ENCODE results near the gene GALNT9.
"Not testable (repeated sequence)": the region's sequence is repeated elsewhere in the genome, so short reads cannot be mapped to it uniquely, and the experiment has no call there.

GALNT9 gene

GRCh38 chr12:132271755-132272092 is 57.7 kb downstream of the GALNT9 start:
- Mint-ChIP-seq H3K27me3 (peaks cover 20% of the 10 kb centered on the region), H3K27ac (no peak overlapping the region), H3K4me3 (no peak overlapping the region), H3K4me1 (ENCODE audit: low read depth) (no peaks in the 10 kb centered on the region), H3K9me3 (no peaks in the 10 kb centered on the region), H3K36me3 (ENCODE audit: low read depth) (no peaks in the 10 kb centered on the region)

GRCh38 chr12:132270969-132271754 is 58.2 kb downstream of the GALNT9 start:
- no peaks in the 10 kb centered on the region for H3K4me1 Mint-ChIP-seq (ENCODE audit: low read depth)
- no peaks in the 10 kb centered on the region for H3K9me3 Mint-ChIP-seq
- H3K27me3 Mint-ChIP-seq = peaks cover 15% of the 10 kb centered on the region
- no peaks in the 10 kb centered on the region for H3K36me3 Mint-ChIP-seq (ENCODE audit: low read depth)
- no peak overlapping the region for H3K4me3 Mint-ChIP-seq
- H3K27ac Mint-ChIP-seq = no peak overlapping the region

GRCh38 chr12:132270516-132270915 is 58.9 kb downstream of the GALNT9 start:
- H3K4me3 Mint-ChIP-seq = no peak overlapping the region
- H3K27me3 Mint-ChIP-seq = peaks cover 11% of the 10 kb centered on the region
- H3K4me1 Mint-ChIP-seq (ENCODE audit: low read depth) = no peaks in the 10 kb centered on the region
- no peaks in the 10 kb centered on the region for H3K36me3 Mint-ChIP-seq (ENCODE audit: low read depth)
- H3K27ac Mint-ChIP-seq = no peak overlapping the region
- H3K9me3 Mint-ChIP-seq = no peaks in the 10 kb centered on the region

- H3K27me3 Mint-ChIP-seq = peaks cover under 1% of the 10 kb centered on the region
- H3K36me3 Mint-ChIP-seq (ENCODE audit: low read depth) = no peaks in the 10 kb centered on the region
- H3K4me3 Mint-ChIP-seq = no peak overlapping the region
- H3K27ac Mint-ChIP-seq = no peak overlapping the region
- no peaks in the 10 kb centered on the region for H3K4me1 Mint-ChIP-seq (ENCODE audit: low read depth)
- H3K9me3 Mint-ChIP-seq = no peaks in the 10 kb centered on the region
Observed at GRCh38 chr12:132269271-132269968, 60.0 kb downstream of the GALNT9 start.

GRCh38 chr12:132268674-132269073 is 60.7 kb downstream of the GALNT9 start:
- Mint-ChIP-seq H3K27me3 (no peaks in the 10 kb centered on the region), H3K36me3 (ENCODE audit: low read depth) (no peaks in the 10 kb centered on the region)

GRCh38 chr12:132267873-132268272 is 61.5 kb downstream of the GALNT9 start:
- Mint-ChIP-seq H3K36me3 (ENCODE audit: low read depth) (no peaks in the 10 kb centered on the region), H3K9me3 (no peaks in the 10 kb centered on the region), H3K4me3 (no peak overlapping the region)

More at GRCh38 chr12:132268674-132269073, 60.7 kb downstream of the GALNT9 start:
- Mint-ChIP-seq H3K4me3 (no peak overlapping the region), H3K9me3 (no peaks in the 10 kb centered on the region), H3K27ac (no peak overlapping the region), H3K4me1 (ENCODE audit: low read depth) (no peaks in the 10 kb centered on the region)

GRCh38 chr12:132266802-132267201 is 62.6 kb downstream of the GALNT9 start:
- H3K27me3 Mint-ChIP-seq = peaks cover 1% of the 10 kb centered on the region
- no peaks in the 10 kb centered on the region for H3K9me3 Mint-ChIP-seq
- H3K4me3 Mint-ChIP-seq = no peak overlapping the region
- H3K4me1 Mint-ChIP-seq (ENCODE audit: low read depth) = no peaks in the 10 kb centered on the region
- no peak overlapping the region for H3K27ac Mint-ChIP-seq
- no peaks in the 10 kb centered on the region for H3K36me3 Mint-ChIP-seq (ENCODE audit: low read depth)

More at GRCh38 chr12:132267873-132268272, 61.5 kb downstream of the GALNT9 start:
- Mint-ChIP-seq H3K27ac (no peak overlapping the region), H3K4me1 (ENCODE audit: low read depth) (no peaks in the 10 kb centered on the region), H3K27me3 (no peaks in the 10 kb centered on the region)

- Mint-ChIP-seq H3K27ac (no peak overlapping the region), H3K4me3 (no peak overlapping the region), H3K36me3 (ENCODE audit: low read depth) (no peaks in the 10 kb centered on the region), H3K9me3 (no peaks in the 10 kb centered on the region), H3K27me3 (peaks cover 3% of the 10 kb centered on the region), H3K4me1 (ENCODE audit: low read depth) (no peaks in the 10 kb centered on the region)
Observed at GRCh38 chr12:132266370-132266769, 63.0 kb downstream of the GALNT9 start.

GRCh38 chr12:132265822-132266221 is 63.6 kb downstream of the GALNT9 start:
- not testable (repeated sequence) for H3K9me3 Mint-ChIP-seq; H3K4me3 Mint-ChIP-seq; H3K27me3 Mint-ChIP-seq; H3K36me3 Mint-ChIP-seq (ENCODE audit: low read depth); H3K4me1 Mint-ChIP-seq (ENCODE audit: low read depth); H3K27ac Mint-ChIP-seq

GRCh38 chr12:132265056-132265800 is 64.2 kb downstream of the GALNT9 start:
- Mint-ChIP-seq H3K27me3 (peaks cover 3% of the 10 kb centered on the region), H3K4me1 (ENCODE audit: low read depth) (no peaks in the 10 kb centered on the region), H3K4me3 (no peak overlapping the region), H3K9me3 (no peaks in the 10 kb centered on the region), H3K27ac (no peak overlapping the region), H3K36me3 (ENCODE audit: low read depth) (no peaks in the 10 kb centered on the region)

- peaks cover 3% of the 10 kb centered on the region for H3K27me3 Mint-ChIP-seq
- no peaks in the 10 kb centered on the region for H3K9me3 Mint-ChIP-seq
- no peak overlapping the region for H3K27ac Mint-ChIP-seq
- no peak overlapping the region for H3K4me3 Mint-ChIP-seq
- no peaks in the 10 kb centered on the region for H3K36me3 Mint-ChIP-seq (ENCODE audit: low read depth)
- no peaks in the 10 kb centered on the region for H3K4me1 Mint-ChIP-seq (ENCODE audit: low read depth)
Observed at GRCh38 chr12:132264086-132265010, 65.0 kb downstream of the GALNT9 start.

- no peak overlapping the region for H3K4me3 Mint-ChIP-seq
- no peaks in the 10 kb centered on the region for H3K4me1 Mint-ChIP-seq (ENCODE audit: low read depth)
- H3K27me3 Mint-ChIP-seq = peaks cover 3% of the 10 kb centered on the region
- no peaks in the 10 kb centered on the region for H3K9me3 Mint-ChIP-seq
- no peak overlapping the region for H3K27ac Mint-ChIP-seq
- H3K36me3 Mint-ChIP-seq (ENCODE audit: low read depth) = no peaks in the 10 kb centered on the region
Observed at GRCh38 chr12:132263451-132264049, 65.8 kb downstream of the GALNT9 start.

- Mint-ChIP-seq H3K9me3 (no peaks in the 10 kb centered on the region), H3K27ac (no peak overlapping the region), H3K4me1 (ENCODE audit: low read depth) (no peaks in the 10 kb centered on the region), H3K36me3 (ENCODE audit: low read depth) (no peaks in the 10 kb centered on the region), H3K4me3 (no peak overlapping the region), H3K27me3 (peaks cover 6% of the 10 kb centered on the region)
Observed at GRCh38 chr12:132263061-132263360, 66.4 kb downstream of the GALNT9 start.
